NOMO-1 (cell line): ENCODE results near the gene GRID1.
A peak's percentile ranks its signal among the peaks of the same experiment; 100 is the strongest.
"Not testable (repeated sequence)": the region's sequence is repeated elsewhere in the genome, so short reads cannot be mapped to it uniquely, and the experiment has no call there.

Experiments used
- DNase-seq, 2 experiments: peaks; one replicate each; lab custom pipeline; 2025; ENCODE audit not compliant: unreplicated experiment in 2 of 2; lab: John Stamatoyannopoulos, UW

Gene GRID1

GRCh38 chr10:85720931-85721590, 645.5 kb downstream of the GRID1 start:
- DNase-seq, result no peak

- DNase-seq, result peak in 1 of 2 experiments; percentile 3
Measured at GRCh38 chr10:85719408-85719807, 647.2 kb downstream of the GRID1 start.

GRCh38 chr10:85713885-85714284, 652.7 kb downstream of the GRID1 start:
- no peak for DNase-seq

GRCh38 chr10:85702768-85703167, 663.8 kb downstream of the GRID1 start:
- no peak for DNase-seq

GRCh38 chr10:85699066-85699465, 667.5 kb downstream of the GRID1 start:
- DNase-seq, result not testable (repeated sequence)

GRCh38 chr10:85696893-85697292, 669.7 kb downstream of the GRID1 start:
- DNase-seq, result no peak

GRCh38 chr10:85682621-85683020, 684.0 kb downstream of the GRID1 start:
- no peak for DNase-seq

- no peak for DNase-seq
Measured at GRCh38 chr10:85679710-85680109, 686.9 kb downstream of the GRID1 start.

- no peak for DNase-seq
Measured at GRCh38 chr10:85679061-85679460, 687.5 kb downstream of the GRID1 start.

GRCh38 chr10:85674851-85675250, 691.7 kb downstream of the GRID1 start:
- DNase-seq, result no peak

- DNase-seq, result no peak
Measured at GRCh38 chr10:85673270-85673669, 693.3 kb downstream of the GRID1 start.

GRCh38 chr10:85671530-85671929, 695.1 kb downstream of the GRID1 start:
- no peak for DNase-seq

GRCh38 chr10:85668522-85668921, 698.1 kb downstream of the GRID1 start:
- DNase-seq, result no peak

GRCh38 chr10:85667638-85668233, 698.9 kb downstream of the GRID1 start:
- no peak for DNase-seq

- no peak for DNase-seq
Measured at GRCh38 chr10:85666987-85667386, 699.6 kb downstream of the GRID1 start.

- no peak for DNase-seq
Measured at GRCh38 chr10:85666102-85666501, 700.5 kb downstream of the GRID1 start.

- no peak for DNase-seq
Measured at GRCh38 chr10:85665681-85666080, 700.9 kb downstream of the GRID1 start.

GRCh38 chr10:85665078-85665477, 701.5 kb downstream of the GRID1 start:
- no peak for DNase-seq

GRCh38 chr10:85661123-85661522, 705.5 kb downstream of the GRID1 start:
- DNase-seq, result no peak

GRCh38 chr10:85659331-85659730, 707.3 kb downstream of the GRID1 start:
- DNase-seq, result no peak

- DNase-seq, result no peak
Measured at GRCh38 chr10:85658518-85658917, 708.1 kb downstream of the GRID1 start.

- DNase-seq, result no peak
Measured at GRCh38 chr10:85657476-85658113, 709.0 kb downstream of the GRID1 start.
